Fibroblast of villous mesenchyme (primary cell): ENCODE data around the gene NOTUM. TPM values are rescaled to one million over a fixed set of nuclear protein-coding genes. Genes with fewer than 3 reads are reported as not detected.

ENCODE experiments used
- DNase-seq: peaks from one replicate; pipeline ENCODE4 v3.0.0-alpha.2; 2010; ENCODE audit warnings: low read depth
- H3K4me3 ChIP-seq: 2 replicates; pipeline ENCODE4 v1.5.1; 2011; ENCODE audit warnings: low read depth, mild to moderate bottlenecking, low read length
- total RNA-seq: library from RNA; depleted of rRNA; stranded (reverse); fragments of >200 nt; gene quantifications from 2 replicates; pipeline ENCODE4 v1.2.3, GENCODE V29; 2012
- TF ChIP-seq, protein P1 (sequence below): IDR thresholded peaks from 2 replicates; pipeline ENCODE4 v1.5.1; 2012; ENCODE audit warnings: low read depth, mild to moderate bottlenecking, low read length; ENCODE audit not compliant: insufficient read depth

The NOTUM gene
- total RNA-seq, 1 donor: under 0.01 TPM

DNA sequence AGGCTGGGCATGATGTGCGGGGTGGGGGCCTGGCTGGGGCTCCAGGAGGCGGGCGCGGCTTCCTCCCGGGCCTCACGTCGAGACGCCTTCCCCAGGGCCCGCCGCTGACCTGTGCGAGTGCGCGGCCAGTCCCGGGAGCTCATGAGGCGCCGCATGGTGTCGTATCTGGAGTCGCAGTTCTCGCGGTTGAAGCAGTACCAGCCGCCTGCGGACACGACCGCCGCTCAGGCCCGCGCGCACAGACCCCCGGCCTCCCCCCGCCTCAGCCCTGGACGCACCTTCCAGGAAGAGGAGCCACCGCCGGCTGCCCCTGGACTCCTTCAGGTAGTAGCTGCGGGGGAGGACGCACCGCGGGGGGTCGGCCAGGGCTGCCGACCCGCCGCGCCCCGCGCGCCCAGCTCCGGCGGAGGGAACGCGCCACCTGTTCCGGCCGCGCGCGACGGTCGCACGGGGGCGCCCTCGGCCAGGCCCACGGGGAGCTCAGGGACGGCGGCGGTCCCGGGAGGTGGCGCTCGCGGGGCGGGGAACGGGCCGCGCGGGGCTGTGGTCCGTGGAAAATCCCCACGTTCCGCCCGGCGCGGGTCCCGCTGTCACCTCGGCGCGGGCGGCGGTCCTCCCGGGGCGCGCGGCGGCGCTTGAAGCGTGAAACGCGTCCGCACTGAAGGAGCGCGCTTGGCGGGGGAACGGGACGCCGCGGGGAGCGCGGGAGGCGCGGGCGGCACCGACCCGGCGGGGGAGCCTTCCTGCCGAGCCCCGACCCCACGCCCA lies 1.4 kb downstream of the NOTUM start:
- TF ChIP-seq, protein P1, sequence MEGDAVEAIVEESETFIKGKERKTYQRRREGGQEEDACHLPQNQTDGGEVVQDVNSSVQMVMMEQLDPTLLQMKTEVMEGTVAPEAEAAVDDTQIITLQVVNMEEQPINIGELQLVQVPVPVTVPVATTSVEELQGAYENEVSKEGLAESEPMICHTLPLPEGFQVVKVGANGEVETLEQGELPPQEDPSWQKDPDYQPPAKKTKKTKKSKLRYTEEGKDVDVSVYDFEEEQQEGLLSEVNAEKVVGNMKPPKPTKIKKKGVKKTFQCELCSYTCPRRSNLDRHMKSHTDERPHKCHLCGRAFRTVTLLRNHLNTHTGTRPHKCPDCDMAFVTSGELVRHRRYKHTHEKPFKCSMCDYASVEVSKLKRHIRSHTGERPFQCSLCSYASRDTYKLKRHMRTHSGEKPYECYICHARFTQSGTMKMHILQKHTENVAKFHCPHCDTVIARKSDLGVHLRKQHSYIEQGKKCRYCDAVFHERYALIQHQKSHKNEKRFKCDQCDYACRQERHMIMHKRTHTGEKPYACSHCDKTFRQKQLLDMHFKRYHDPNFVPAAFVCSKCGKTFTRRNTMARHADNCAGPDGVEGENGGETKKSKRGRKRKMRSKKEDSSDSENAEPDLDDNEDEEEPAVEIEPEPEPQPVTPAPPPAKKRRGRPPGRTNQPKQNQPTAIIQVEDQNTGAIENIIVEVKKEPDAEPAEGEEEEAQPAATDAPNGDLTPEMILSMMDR: peak; percentile 47
- peak overlapping the region; percentile 52 for H3K4me3 ChIP-seq
- DNase-seq: peak; percentile 59

- H3K4me3 ChIP-seq: no peak overlapping the region
- TF ChIP-seq, protein P1: no peak
- no peak for DNase-seq
These were observed 2.2 kb downstream of the NOTUM start for GRCh38 chr17:81958633-81959342.

DNA sequence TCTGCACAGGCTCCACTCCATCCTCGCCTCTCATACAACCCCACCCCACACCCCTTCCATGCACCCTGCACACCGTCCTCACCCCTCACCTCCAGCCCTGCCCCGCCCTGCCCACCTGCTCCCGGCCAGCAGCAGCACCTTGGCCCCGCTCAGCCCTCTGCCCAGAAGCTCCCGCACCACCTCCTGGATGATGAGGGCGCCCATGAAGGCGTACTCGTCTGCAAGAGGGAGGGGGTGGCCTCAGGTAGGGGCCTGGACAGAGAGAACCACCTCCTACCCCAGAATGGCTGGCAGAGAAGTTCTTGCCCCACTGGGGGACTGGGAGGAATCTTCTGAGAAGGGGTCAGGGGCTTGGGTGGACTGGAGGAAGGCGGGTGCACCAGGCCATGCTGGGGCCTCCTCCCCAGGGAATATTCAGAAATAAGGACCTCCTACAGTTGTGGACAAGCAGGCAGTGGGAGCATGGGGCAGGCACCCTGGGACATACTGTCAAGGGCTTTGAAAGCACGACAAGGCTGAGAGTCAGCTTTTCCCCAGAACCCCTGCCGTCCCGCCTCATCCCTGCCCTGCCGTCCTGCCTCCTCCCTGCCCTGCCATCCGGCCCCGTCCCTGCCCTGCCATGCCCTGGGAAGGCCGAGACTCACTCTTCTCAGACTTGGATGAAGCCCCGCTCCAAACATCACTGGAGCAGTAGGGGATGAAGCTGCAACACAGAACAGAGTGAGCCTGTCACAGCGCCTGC lies 3.1 kb downstream of the NOTUM start:
- no peak overlapping the region for H3K4me3 ChIP-seq
- TF ChIP-seq, protein P1: no peak
- DNase-seq: no peak

GRCh38 chr17:81956607-81957589 lies 4.1 kb downstream of the NOTUM start:
- H3K4me3 ChIP-seq: no peak overlapping the region
- DNase-seq: no peak
- TF ChIP-seq, protein P1: no peak

DNA sequence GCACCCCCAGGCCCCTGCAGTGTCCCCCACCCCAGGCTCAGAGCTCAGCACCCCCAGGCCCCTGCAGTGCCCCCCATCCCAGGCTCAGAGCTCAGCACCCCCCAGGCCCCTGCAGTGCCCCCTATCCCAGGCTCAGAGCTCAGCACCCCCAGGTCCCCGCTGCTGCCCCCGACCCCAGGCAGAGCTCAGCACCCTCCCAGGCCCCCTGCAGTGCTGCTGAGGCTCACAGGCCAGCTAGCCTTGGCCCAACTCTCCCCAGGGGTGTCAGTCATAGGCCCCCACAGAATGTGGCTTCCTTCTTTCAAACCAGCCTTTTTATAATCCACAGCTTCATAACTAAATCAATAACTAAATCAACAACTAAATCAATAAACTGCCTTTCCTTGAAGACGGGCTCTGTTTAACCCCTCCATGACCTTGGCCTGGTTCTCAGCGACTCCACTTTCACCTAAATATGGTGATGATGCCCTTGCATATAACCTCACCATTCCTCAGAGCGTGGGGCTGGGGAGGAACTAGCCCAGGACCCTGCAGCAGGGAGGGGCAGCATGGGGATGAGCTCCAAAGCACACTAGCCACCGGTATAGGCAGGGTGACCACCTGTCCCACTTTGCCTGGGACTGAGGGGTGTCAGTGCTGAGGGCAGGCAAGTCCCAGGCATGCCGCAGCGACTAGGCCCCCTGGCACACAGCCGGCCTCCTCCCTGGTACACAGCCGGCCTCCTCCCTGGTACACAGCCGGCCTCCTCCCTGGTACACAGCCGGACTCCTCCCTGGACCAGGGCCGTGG lies 5.0 kb downstream of the NOTUM start:
- no peak for DNase-seq
- H3K4me3 ChIP-seq: no peak overlapping the region
- TF ChIP-seq, protein P1: no peak
